ENCODE results near the gene ZNF383.
"Not testable (repeated sequence)": the region's sequence is repeated elsewhere in the genome, so short reads cannot be mapped to it uniquely, and the experiment has no call there.

The ZNF383 gene

GRCh38 chr19:37217775-37218591 lies at the start of gene ZNF383:
Gene ZNF383, plus strand, starts transcription at chr19:37218214. Its CDS starts 12,240 bp downstream, at chr19:37230454.
- H3K9me3 Mint-ChIP-seq = peaks cover 10 to 18% of the 10 kb centered on the region in 2 donors
- H3K27me3 Mint-ChIP-seq = no peaks in the 10 kb centered on the region
- DNase-seq = peak; percentile 85 to 91
- ATAC-seq = peak; percentile 94
- peaks cover 22% of the 10 kb centered on the region for H3K4me1 Mint-ChIP-seq
- H3K4me3 Mint-ChIP-seq = peak within 1 kb of the TSS; percentile 86 to 93
- peak within 1 kb of the TSS; percentile 97 to 99 for H3K27ac Mint-ChIP-seq

DNA sequence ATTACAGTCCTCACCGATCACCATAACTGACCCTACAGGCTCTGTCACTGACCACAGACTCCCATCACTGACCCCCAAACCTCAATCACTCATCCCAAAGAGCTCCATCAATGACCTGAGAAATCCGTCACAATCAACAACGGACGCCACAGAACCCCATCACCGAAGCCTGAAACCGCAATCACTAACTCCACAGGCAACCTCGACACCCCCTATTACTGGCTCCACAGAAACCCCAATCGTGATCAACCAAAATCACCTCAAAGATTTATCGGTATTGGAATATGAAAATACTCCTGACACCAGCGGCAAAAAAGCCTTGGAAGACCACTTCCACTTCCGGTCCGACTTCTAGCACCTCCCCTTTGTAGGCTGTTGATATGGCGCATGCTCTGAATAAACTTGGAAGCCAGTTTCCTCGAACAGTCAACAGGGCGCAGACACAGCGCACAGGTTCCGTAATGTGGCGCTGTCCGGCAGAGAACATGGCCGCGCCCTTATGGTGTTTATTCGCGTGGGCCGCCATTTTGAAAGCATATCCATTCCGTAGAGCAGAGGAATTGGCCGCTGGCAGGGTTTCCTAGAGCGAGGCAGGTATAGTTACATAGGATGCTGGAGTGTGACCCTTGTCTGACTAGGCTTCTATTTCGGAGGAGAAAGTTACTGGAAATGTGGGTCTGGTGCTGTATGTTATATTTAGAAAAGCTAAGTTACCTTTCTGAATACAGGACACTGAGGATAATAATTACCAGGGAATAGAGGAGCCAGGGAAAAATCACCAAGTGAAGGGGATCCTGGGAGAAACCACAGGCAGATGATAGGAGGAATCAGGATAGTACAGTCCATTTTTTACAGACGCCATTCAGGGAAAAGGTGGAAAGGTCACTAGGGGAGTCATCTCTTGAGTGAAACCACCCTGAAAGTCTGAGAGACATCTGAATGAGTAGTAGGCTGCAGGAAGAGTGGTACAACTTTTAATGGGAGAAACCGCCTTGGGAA lies 45.3 kb upstream of the ZNF383 start, which contains the start of gene ZNF585A:
ZNF585A (minus strand) TSS at position 328 of the 999 bp plus-strand sequence. CDS start 2,785 bp downstream, outside the sequence.
- Mint-ChIP-seq H3K4me1 (no peaks in the 10 kb centered on the region), H3K9me3 (peaks cover 25 to 40% of the 10 kb centered on the region in 2 donors), H3K4me3 (peak within 1 kb of the TSS in 1 of 2 donors; percentile 8), H3K27ac (no peak within 1 kb of the TSS), H3K27me3 (no peaks in the 10 kb centered on the region)
- DNase-seq (peak; percentile 82 to 93), ATAC-seq (peak; percentile 100)

DNA sequence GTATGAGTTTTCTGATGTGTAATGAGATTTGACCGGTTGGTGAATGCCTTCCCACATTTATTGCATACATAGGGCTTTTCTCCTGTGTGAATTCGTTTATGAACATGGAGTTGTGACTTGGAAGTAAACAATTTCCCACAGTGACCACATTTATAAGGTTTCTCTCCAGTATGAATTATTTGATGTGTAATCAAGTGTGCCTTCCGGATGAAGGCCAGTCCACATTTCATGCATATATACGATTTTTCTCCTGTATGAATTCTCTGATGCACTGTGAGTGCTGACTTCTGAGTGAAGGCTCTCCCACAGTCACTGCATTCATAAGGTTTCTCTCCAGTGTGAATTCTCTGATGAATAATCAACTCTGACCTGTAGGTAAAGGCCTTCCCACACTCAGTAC lies 31.9 kb upstream of the ZNF383 start:
- not testable (repeated sequence) for H3K27me3 Mint-ChIP-seq, DNase-seq, ATAC-seq, H3K4me1 Mint-ChIP-seq, H3K4me3 Mint-ChIP-seq, H3K27ac Mint-ChIP-seq
- H3K9me3 Mint-ChIP-seq = peaks cover 56 to 73% of the 10 kb centered on the region in 2 donors

- ATAC-seq, H3K4me1 Mint-ChIP-seq, H3K27me3 Mint-ChIP-seq, H3K4me3 Mint-ChIP-seq, H3K27ac Mint-ChIP-seq, DNase-seq: not testable (repeated sequence)
- peaks cover 23 to 32% of the 10 kb centered on the region in 2 donors for H3K9me3 Mint-ChIP-seq
These were observed 22.8 kb upstream of the ZNF383 start for GRCh38 chr19:37195248-37195647.

- H3K27me3 Mint-ChIP-seq, H3K4me3 Mint-ChIP-seq, DNase-seq, H3K4me1 Mint-ChIP-seq, H3K27ac Mint-ChIP-seq, ATAC-seq: not testable (repeated sequence)
- H3K9me3 Mint-ChIP-seq = peaks cover 14 to 28% of the 10 kb centered on the region in 2 donors
These were observed 20.9 kb upstream of the ZNF383 start for GRCh38 chr19:37197115-37197514.

- no peak for ATAC-seq
These were observed 20.2 kb upstream of the ZNF383 start for GRCh38 chr19:37197768-37198167.

DNA sequence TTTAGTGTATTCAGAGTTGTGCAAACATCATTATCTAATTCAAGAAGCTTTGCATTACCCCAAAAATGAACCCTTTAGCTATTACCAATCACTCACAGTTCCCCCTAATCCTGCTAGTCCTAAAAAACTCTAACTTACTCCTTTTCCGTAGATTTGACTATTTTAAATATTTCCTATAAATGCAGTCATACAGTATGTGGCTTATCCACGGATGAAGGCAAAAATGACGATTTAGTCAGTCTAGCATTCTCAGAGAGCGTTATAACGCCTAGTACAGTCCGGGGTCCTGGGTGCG lies 587 bp upstream of the ZNF383 start:
- DNase-seq = no peak
- peak overlapping the region; percentile 97 to 99 for H3K27ac Mint-ChIP-seq
- H3K9me3 Mint-ChIP-seq = peaks cover 10 to 12% of the 10 kb centered on the region in 2 donors
- H3K4me1 Mint-ChIP-seq = peaks cover 22% of the 10 kb centered on the region
- peak overlapping the region; percentile 86 to 93 for H3K4me3 Mint-ChIP-seq
- ATAC-seq = no peak
- H3K27me3 Mint-ChIP-seq = no peaks in the 10 kb centered on the region

More at GRCh38 chr19:37197768-37198167, 20.2 kb upstream of the ZNF383 start:
- Mint-ChIP-seq H3K27me3 (no peaks in the 10 kb centered on the region), H3K27ac (no peak overlapping the region), H3K9me3 (peaks cover 12 to 27% of the 10 kb centered on the region in 2 donors), H3K4me3 (no peak overlapping the region), H3K4me1 (no peaks in the 10 kb centered on the region)
- DNase-seq = no peak

GRCh38 chr19:37218592-37218935 lies 550 bp downstream of the ZNF383 start:
- DNase-seq = peak in 1 of 2 donors; percentile 35
- Mint-ChIP-seq H3K27ac (peak overlapping the region; percentile 97 to 99), H3K27me3 (no peaks in the 10 kb centered on the region), H3K9me3 (peaks cover 10 to 18% of the 10 kb centered on the region in 2 donors), H3K4me1 (peaks cover 22% of the 10 kb centered on the region), H3K4me3 (peak overlapping the region; percentile 86 to 93)
- peak; percentile 34 for ATAC-seq

GRCh38 chr19:37220383-37220782 lies 2.4 kb downstream of the ZNF383 start:
- H3K4me1 Mint-ChIP-seq = peaks cover 22% of the 10 kb centered on the region
- H3K27me3 Mint-ChIP-seq = no peaks in the 10 kb centered on the region
- H3K4me3 Mint-ChIP-seq = no peak overlapping the region
- ATAC-seq (no peak), DNase-seq (no peak)
- peaks cover 13 to 21% of the 10 kb centered on the region in 2 donors for H3K9me3 Mint-ChIP-seq
- no peak overlapping the region for H3K27ac Mint-ChIP-seq

GRCh38 chr19:37221136-37221535 lies 3.1 kb downstream of the ZNF383 start:
- Mint-ChIP-seq H3K27ac (peak overlapping the region in 1 of 2 donors; percentile 83), H3K4me3 (no peak overlapping the region), H3K9me3 (peaks cover 21 to 26% of the 10 kb centered on the region in 2 donors), H3K4me1 (peaks cover 22% of the 10 kb centered on the region), H3K27me3 (no peaks in the 10 kb centered on the region)
- DNase-seq (no peak), ATAC-seq (no peak)

DNA sequence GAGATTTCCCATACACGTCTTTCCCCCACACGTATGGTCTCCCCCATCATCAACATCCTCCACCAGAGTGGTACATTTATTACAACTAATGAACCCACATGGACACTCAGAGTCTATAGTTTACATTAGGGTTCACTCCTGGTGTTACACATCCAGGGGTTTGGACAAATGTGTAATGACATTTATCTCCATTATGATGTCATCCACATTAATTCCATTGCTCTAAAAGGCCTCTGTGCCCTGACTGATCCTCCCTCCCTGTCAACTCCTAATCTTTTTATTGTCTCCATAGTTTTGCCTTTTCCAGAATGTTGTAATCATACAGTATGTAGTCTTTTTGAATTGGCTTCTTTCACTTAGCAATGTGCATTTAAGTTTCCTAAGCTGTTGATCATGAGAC lies 8.2 kb downstream of the ZNF383 start:
- Mint-ChIP-seq H3K4me3 (no peak overlapping the region), H3K9me3 (peaks cover 37% of the 10 kb centered on the region in 2 donors), H3K4me1 (no peaks in the 10 kb centered on the region), H3K27me3 (no peaks in the 10 kb centered on the region), H3K27ac (no peak overlapping the region)
- ATAC-seq (no peak), DNase-seq (no peak)

GRCh38 chr19:37227996-37228395 lies 10.0 kb downstream of the ZNF383 start:
- Mint-ChIP-seq H3K27me3 (no peaks in the 10 kb centered on the region), H3K4me1 (no peaks in the 10 kb centered on the region), H3K27ac (no peak overlapping the region), H3K9me3 (peaks cover 31 to 37% of the 10 kb centered on the region in 2 donors), H3K4me3 (no peak overlapping the region)
- no peak for ATAC-seq
- DNase-seq = peak; percentile 19 to 40

- H3K27me3 Mint-ChIP-seq = no peaks in the 10 kb centered on the region
- no peak for DNase-seq
- H3K4me3 Mint-ChIP-seq = no peak overlapping the region
- peaks cover 36 to 47% of the 10 kb centered on the region in 2 donors for H3K9me3 Mint-ChIP-seq
- ATAC-seq = no peak
- H3K27ac Mint-ChIP-seq = no peak overlapping the region
- no peaks in the 10 kb centered on the region for H3K4me1 Mint-ChIP-seq
These were observed 25.2 kb downstream of the ZNF383 start for GRCh38 chr19:37243206-37243632.

GRCh38 chr19:37251308-37252229 lies 33.6 kb downstream of the ZNF383 start:
- Mint-ChIP-seq H3K9me3 (peaks cover 37 to 74% of the 10 kb centered on the region in 2 donors), H3K27me3 (no peaks in the 10 kb centered on the region), H3K4me1 (peaks cover 11% of the 10 kb centered on the region), H3K4me3 (peak overlapping the region; percentile 78 to 80), H3K27ac (no peak overlapping the region)
- peak; percentile 41 to 83 for DNase-seq
- ATAC-seq = peak; percentile 100

All from stimulated activated naive CD8-positive, alpha-beta T cell treated with anti-CD3 and anti-CD28 coated beads, Interleukin-15, amount 100 ng/mL, for 72 hours (primary cell).